NCI-H82 treated with DMSO at 0.1 percent for 48 hours (cell line): ENCODE data around the gene CCDC169.
"Not testable (repeated sequence)": the region's sequence is repeated elsewhere in the genome, so short reads cannot be mapped to it uniquely, and the experiment has no call there.

Source experiments
- DNase-seq: peaks from one replicate; lab custom pipeline; 2025; ENCODE audit not compliant: unreplicated experiment; lab: John Stamatoyannopoulos, UW

The CCDC169 gene

DNA sequence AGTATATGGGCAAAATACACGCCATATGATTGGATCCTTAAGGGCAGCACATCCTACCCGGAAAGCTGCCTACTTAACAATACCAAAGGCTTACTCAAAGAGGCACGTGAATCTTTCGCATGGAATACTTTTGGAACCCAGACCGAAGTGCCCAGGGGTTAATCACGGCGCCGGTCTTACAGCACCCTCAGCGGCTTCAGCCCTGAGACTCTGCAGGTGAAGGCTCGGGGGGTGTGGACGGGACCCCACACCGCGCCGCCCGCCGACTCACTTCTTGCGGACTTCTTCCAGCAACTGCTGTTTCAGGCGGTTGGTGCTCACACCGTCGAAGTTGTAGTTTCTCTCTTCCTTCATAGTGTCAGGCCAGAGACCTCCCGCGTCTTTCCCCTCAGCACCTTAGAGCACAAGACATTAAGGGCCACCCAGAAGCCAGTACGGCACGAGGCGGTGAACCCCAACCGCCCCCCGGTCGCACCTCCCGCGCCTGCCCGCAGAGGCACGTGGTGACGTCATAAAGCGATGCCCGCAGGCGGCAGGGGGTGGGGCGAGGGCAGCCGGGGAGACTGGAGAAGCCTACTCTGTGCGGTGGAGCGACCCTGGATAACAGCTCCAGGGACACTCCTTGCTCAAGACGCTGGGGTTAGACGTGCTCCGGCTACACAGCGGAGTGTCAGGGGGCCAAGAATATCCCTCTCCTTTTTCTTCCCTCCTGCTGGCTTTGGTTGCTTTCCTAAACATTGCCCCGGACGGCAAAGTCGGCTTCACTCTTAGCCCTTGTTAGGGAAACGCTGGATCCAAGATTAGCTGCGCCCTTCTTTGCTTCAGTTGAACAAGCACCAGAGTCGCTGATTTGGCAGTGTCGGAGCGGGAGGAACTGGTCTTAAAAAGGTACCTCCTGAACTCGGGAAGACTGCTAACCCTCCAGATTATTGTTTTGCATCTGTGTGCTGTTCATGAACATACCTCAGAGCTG is at the start of gene CCDC169:
Gene CCDC169 (minus strand): TSS at position 449 of the 973 bp plus-strand sequence. CDS start 95 bp downstream, at position 354.
- DNase-seq: no peak

- DNase-seq: peak; percentile 64
Measured at GRCh38 chr13:36346222-36347083, 48.8 kb upstream of the CCDC169 start, which contains the start of gene SPART. SPART (minus strand) TSS chr13:36346394; CDS start chr13:36335830, 10,564 bp downstream.

- DNase-seq: no peak
Measured at GRCh38 chr13:36345438-36346221, 48.0 kb upstream of the CCDC169 start.

- no peak for DNase-seq
Measured at GRCh38 chr13:36344886-36345437, 47.3 kb upstream of the CCDC169 start.

DNA sequence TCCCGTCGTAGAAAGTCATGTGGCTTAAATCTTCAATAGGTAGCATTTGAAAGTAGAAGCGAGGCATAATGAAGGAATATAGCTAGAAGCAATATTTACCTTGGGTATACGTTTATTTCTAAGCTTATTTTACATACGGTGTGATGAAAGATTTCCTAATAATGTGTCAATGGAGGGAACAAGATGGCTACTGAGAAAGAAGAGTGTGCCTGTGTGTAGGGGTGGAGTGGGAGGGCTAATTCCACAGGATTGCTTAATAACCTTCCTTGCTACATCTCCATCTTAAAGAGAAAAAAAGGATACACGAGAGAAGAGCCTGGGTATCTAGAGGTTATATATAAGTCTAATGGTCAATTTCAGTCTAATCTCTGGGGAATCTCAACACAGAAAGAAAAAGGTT is 46.6 kb upstream of the CCDC169 start:
- no peak for DNase-seq

GRCh38 chr13:36343766-36344165 is 46.2 kb upstream of the CCDC169 start:
- no peak for DNase-seq

GRCh38 chr13:36342715-36343114 is 45.1 kb upstream of the CCDC169 start:
- DNase-seq: no peak

DNA sequence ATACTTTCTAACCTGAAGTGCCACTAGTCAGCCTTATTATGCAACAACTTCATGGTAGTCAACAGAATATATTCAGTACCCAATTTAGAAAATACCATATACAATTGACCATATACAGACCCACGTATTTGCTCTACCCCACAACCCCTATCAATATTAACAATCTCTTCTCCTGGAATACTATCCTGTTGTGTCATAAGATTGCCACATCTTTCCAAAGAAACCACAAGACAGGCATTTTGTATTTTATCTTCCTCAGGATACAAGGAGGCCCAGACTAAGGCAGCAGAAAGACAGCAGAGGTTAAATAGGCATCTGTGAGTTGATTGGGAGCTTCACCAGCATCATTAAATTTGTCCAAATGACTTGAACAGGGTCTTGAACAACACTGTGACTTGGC is 44.1 kb upstream of the CCDC169 start:
- DNase-seq: no peak

DNA sequence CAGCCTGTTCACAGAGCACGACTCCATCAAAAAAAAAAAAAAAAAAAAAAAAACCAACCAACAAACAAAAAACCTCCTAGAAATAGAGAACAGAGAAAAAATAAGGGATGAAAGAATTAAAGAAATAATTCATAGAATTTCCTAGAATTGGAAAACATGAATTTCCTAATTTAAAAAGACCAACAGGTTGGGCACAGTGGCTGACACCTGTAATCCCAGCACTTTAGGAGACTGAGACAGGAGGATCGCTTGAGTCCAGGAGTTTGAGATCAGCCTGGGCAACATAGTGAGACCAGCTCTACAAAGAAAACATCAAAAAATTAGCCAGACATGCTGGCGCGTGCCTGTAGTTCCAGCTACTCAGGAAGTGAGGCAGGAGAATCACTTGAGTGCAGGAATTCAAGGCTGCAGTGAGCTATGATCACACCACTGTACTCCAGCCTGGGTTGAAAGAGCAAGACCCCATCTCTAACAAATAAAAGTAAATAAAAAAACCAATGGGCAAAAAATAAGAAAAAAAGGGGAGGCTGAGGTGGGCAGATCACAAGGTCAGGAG is 42.1 kb upstream of the CCDC169 start:
- DNase-seq: no peak

GRCh38 chr13:36337938-36338641 is 40.5 kb upstream of the CCDC169 start:
- no peak for DNase-seq

- no peak for DNase-seq
Measured at GRCh38 chr13:36332986-36333385, 35.4 kb upstream of the CCDC169 start.

DNA sequence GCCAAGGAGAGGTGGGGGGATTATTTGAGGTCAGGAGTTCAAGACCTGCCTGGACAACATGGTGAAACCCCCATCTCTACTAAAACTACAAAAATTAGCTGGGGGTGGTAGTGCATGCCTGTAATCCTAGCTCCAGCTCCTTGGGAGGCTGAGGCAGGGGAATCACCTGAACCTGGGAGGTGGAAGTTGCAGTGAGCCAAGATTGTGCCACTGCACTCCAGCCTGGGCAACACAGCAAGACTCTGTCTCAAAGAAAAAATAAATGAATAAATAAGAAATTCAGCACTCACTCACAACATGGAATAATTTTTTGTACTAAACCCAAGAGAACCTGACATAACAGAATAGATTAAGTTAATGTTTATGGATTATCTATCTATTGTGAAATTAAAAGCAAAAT is 34.6 kb upstream of the CCDC169 start:
- DNase-seq: not testable (repeated sequence)

GRCh38 chr13:36331280-36331679 is 33.7 kb upstream of the CCDC169 start:
- no peak for DNase-seq

GRCh38 chr13:36329361-36329760 is 31.7 kb upstream of the CCDC169 start:
- no peak for DNase-seq

GRCh38 chr13:36328821-36329220 is 31.2 kb upstream of the CCDC169 start:
- no peak for DNase-seq

- DNase-seq: no peak
Measured at GRCh38 chr13:36325912-36326311, 28.3 kb upstream of the CCDC169 start.

- DNase-seq: not testable (repeated sequence)
Measured at GRCh38 chr13:36324881-36325280, 27.3 kb upstream of the CCDC169 start.

- DNase-seq: no peak
Measured at GRCh38 chr13:36323951-36324566, 26.4 kb upstream of the CCDC169 start.

GRCh38 chr13:36323408-36323807 is 25.8 kb upstream of the CCDC169 start:
- DNase-seq: no peak
